ENCODE results near the gene ATP13A3. TPM values are rescaled to one million over a fixed set of nuclear protein-coding genes. Genes with fewer than 3 reads are reported as not detected.

ATP13A3 gene
- total and polyA plus RNA-seq, 9 of the 15 experiments (the other 6 are each of a cell fraction or from before 2014, with no cell fraction given) = 16.6 to 135 (median 86.6) TPM

DNA sequence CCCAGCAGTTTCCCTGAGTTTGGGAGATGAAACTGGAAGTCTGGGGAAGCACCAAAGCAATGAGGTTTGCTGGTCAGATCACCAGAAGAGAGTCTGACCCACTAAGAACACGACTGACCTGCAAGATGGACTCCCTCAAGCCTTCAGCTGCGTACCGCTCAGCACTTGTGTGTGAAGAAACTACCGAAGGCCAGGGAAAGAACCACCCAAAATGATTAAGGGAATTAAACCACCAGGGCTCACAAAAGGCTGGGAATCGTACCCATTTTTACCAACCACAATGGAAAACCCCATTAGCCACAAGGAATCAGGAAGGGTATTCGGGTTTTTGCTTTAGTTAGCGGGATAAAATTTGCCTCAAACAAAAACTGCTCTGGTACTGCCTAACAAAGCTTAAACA lies 21.6 kb downstream of the ATP13A3 start:
- Histone ChIP-seq H3K4me3 (no peak overlapping the region), H3K36me3 (ENCODE audit: control insufficient read depth, insufficient read depth, low read length) (peaks cover 23% of the 10 kb centered on the region; the same call in 2 of the 3 replicates), H3K27me3 (ENCODE audit: control insufficient read depth in 2 of 2, insufficient read depth in 2 of 2, low read length in 2 of 2) (no peaks in the 10 kb centered on the region), H4K20me1 (replicated peaks; ENCODE audit: control insufficient read depth, insufficient read depth, low read length) (no peaks in the 10 kb centered on the region), H3K4me1 (replicated peaks in 1 of 2; ENCODE audit: control insufficient read depth in 2 of 2, insufficient read depth in 2 of 2, low read length in 2 of 2) (no peaks in the 10 kb centered on the region; a peak in 1 of 5 replicates), H2AFZ (ENCODE audit: low read depth, low read length) (no peak overlapping the region), H3K4me2 (ENCODE audit: insufficient read depth, low read length) (no peak overlapping the region), H3K27ac (ENCODE audit: extremely low read depth, low read depth, low read length) (no peak overlapping the region), H3K79me2 (ENCODE audit: control insufficient read depth, insufficient read depth, low read length) (peaks cover 88% of the 10 kb centered on the region), H3K9me1 (ENCODE audit: control insufficient read depth, insufficient read depth, low read length) (no peaks in the 10 kb centered on the region), H3K9ac (ENCODE audit: insufficient read depth in 1 of 2, low read depth in 2 of 2, low read length in 2 of 2) (no peak overlapping the region; a peak in 1 of 4 replicates), H3K9me3 (replicated peaks; ENCODE audit: control insufficient read depth, insufficient read depth, low read depth, low read length) (no peaks in the 10 kb centered on the region)
- ChIA-PET POLR2A (no interaction called here), CTCF (ENCODE audit: low intra/inter-chr PET ratio) (interaction anchor here (1.0 kb wide), 1 partner anchor 60 kb away, joined by 4 read pairs; no protein-coding TSS in a partner anchor)
- FAIRE-seq = no peak
- intact Hi-C loops (cut with micrococcal nuclease) (no loop called here), in situ Hi-C loops (cut with MboI) (no loop called here)
- WGBS (ENCODE audit: insufficient coverage, low coverage, missing lambda C conversion rate) = 88% methylated on average over 7 of the region's 7 CpGs
- no peak for DNase-seq (ENCODE audit: extremely low read depth in 1 of 4, low spot score in 3 of 4)
- ATAC-seq = no peak; the same call in 2 of the 3 replicates
- no TSS peak for BruUV-seq (replicated peaks)
- TF ChIP-seq ZNF75A (CRISPR knock-in tag; IDR thresholded peaks at IDR 0.05) (no peak), EP400 (IDR thresholded peaks at IDR 0.05) (no peak), THRB (CRISPR knock-in tag; conservative IDR thresholded peaks at IDR 0.05) (no peak), MTA3 (IDR thresholded peaks at IDR 0.05; ENCODE audit: borderline replicate concordance) (no peak)
- TF ChIP-seq, protein P1, sequence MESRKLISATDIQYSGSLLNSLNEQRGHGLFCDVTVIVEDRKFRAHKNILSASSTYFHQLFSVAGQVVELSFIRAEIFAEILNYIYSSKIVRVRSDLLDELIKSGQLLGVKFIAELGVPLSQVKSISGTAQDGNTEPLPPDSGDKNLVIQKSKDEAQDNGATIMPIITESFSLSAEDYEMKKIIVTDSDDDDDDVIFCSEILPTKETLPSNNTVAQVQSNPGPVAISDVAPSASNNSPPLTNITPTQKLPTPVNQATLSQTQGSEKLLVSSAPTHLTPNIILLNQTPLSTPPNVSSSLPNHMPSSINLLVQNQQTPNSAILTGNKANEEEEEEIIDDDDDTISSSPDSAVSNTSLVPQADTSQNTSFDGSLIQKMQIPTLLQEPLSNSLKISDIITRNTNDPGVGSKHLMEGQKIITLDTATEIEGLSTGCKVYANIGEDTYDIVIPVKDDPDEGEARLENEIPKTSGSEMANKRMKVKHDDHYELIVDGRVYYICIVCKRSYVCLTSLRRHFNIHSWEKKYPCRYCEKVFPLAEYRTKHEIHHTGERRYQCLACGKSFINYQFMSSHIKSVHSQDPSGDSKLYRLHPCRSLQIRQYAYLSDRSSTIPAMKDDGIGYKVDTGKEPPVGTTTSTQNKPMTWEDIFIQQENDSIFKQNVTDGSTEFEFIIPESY (CRISPR knock-in tag; IDR thresholded peaks at IDR 0.05) = 0 out of 2 replicates have a peak, but pooled peaks have one; percentile 8
